ENCODE measurements around the gene FAM83D. TPM values are rescaled to one million over a fixed set of nuclear protein-coding genes. Genes with fewer than 3 reads are reported as not detected.

FAM83D gene
- total and polyA plus RNA-seq, 2 experiments from 2014 or later: 33.3 to 91.3 TPM

GRCh38 chr20:38896009-38896594, 30.1 kb upstream of the FAM83D start (continued):
- TF ChIP-seq ZNF462 (CRISPR knock-in tag; IDR thresholded peaks at IDR 0.05) (no peak), POLR2AphosphoS5 (IDR thresholded peaks at IDR 0.05; ENCODE audit: low read depth) (no peak), ZNF114 (CRISPR knock-in tag; IDR thresholded peaks at IDR 0.05) (no peak), STAT1 (IDR thresholded peaks at IDR 0.05; ENCODE audit: unreplicated experiment) (no peak), JUNB (IDR thresholded peaks at IDR 0.05; ENCODE audit: unreplicated experiment) (no peak), ETS1 (IDR thresholded peaks at IDR 0.05) (no peak), NANOG (IDR thresholded peaks at IDR 0.05; ENCODE audit: borderline replicate concordance) (no peak)

DNA sequence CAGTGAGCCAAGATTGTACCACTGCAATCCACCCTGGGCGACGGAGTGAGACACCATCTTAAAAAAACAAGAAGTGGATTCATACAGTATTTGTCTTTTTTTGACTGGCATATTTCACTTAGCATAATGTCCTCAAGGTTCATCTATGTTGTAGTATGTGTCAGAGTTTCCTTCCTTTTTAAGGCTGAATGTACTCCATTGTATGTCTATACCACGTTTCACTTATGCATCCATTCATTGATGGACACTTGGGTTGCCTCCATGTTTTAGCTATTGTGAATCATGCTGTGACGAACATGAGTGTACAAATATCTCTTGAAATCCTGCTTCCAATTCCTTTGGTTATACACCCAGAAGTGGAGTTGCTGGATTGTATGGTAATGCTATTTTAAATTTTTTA, 28.9 kb upstream of the FAM83D start:
- H3K27me3 Mint-ChIP-seq (ENCODE audit: insufficient read depth, low read depth, poor library complexity): peaks cover 7% of the 10 kb centered on the region
- H3K9me2 ChIP-seq (ENCODE audit: insufficient read depth): no peaks in the 10 kb centered on the region
- TF ChIP-seq, protein P1, sequence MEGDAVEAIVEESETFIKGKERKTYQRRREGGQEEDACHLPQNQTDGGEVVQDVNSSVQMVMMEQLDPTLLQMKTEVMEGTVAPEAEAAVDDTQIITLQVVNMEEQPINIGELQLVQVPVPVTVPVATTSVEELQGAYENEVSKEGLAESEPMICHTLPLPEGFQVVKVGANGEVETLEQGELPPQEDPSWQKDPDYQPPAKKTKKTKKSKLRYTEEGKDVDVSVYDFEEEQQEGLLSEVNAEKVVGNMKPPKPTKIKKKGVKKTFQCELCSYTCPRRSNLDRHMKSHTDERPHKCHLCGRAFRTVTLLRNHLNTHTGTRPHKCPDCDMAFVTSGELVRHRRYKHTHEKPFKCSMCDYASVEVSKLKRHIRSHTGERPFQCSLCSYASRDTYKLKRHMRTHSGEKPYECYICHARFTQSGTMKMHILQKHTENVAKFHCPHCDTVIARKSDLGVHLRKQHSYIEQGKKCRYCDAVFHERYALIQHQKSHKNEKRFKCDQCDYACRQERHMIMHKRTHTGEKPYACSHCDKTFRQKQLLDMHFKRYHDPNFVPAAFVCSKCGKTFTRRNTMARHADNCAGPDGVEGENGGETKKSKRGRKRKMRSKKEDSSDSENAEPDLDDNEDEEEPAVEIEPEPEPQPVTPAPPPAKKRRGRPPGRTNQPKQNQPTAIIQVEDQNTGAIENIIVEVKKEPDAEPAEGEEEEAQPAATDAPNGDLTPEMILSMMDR (conservative IDR thresholded peaks at IDR 0.05; ENCODE audit: low read depth in 2 of 2): no peak
- TF ChIP-seq JUNB (IDR thresholded peaks at IDR 0.05; ENCODE audit: unreplicated experiment): no peak
- no peak for TF ChIP-seq EZH2phosphoT487 (IDR thresholded peaks at IDR 0.05; ENCODE audit: unreplicated experiment)
- TF ChIP-seq NANOG (IDR thresholded peaks at IDR 0.05; ENCODE audit: borderline replicate concordance): no peak
- TF ChIP-seq REST (IDR thresholded peaks at IDR 0.05; ENCODE audit: unreplicated experiment): no peak
- TF ChIP-seq ZNF331 (CRISPR knock-in tag; IDR thresholded peaks at IDR 0.05; ENCODE audit: low read depth): no peak
- TF ChIP-seq CREB1 (CRISPR knock-in tag; IDR thresholded peaks at IDR 0.05; ENCODE audit: low read depth): no peak
- TF ChIP-seq POLR2AphosphoS5 (IDR thresholded peaks at IDR 0.05; ENCODE audit: low read depth): no peak

More for the DNA sequence above, 28.9 kb upstream of the FAM83D start:
- Histone ChIP-seq H3K27ac (ENCODE audit: low read depth) (no peak overlapping the region), H3F3A (replicated peaks; ENCODE audit: low read depth) (no peaks in the 10 kb centered on the region), H3K4me2 (no peak overlapping the region), H3K4me1 (ENCODE audit: insufficient read depth) (peaks cover 5% of the 10 kb centered on the region), H3K36me3 (ENCODE audit: insufficient read depth) (no peaks in the 10 kb centered on the region), H4K20me1 (replicated peaks; ENCODE audit: insufficient read depth) (no peaks in the 10 kb centered on the region; the same call in 1 of the 2 replicates), H3K79me2 (replicated peaks; ENCODE audit: insufficient read depth) (no peaks in the 10 kb centered on the region), H2AFZ (no peak overlapping the region), H3K27me3 (ENCODE audit: insufficient read depth) (no peaks in the 10 kb centered on the region), H3K4me3 (no peak overlapping the region)
- peaks cover 14% of the 10 kb centered on the region for H3K4me1 Mint-ChIP-seq
- DNase-seq (ENCODE audit: low spot score): no peak
- no peak overlapping the region for H3K27ac Mint-ChIP-seq
- H3K36me3 Mint-ChIP-seq (ENCODE audit: low read depth): no peaks in the 10 kb centered on the region; the same call in 2 of the 3 replicates
- no peaks in the 10 kb centered on the region for H3K9me3 Mint-ChIP-seq
- H3K4me3 Mint-ChIP-seq: no peak overlapping the region
- no peak for ATAC-seq

Data from GM23338 (cell line).